ENCODE measurements around the gene ZNF514.

ZNF514 gene

GRCh38 chr2:95143838-95144237 lies 15.8 kb downstream of the ZNF514 start:
- Histone ChIP-seq H3K27me3 (ENCODE audit: control insufficient read depth in 2 of 2, insufficient read depth in 2 of 2, low read length in 2 of 2) (no peaks in the 10 kb centered on the region), H3K4me3 (ENCODE audit: low read length in 2 of 2) (no peak overlapping the region), H3K27ac (ENCODE audit: low read depth in 2 of 2, low read length in 2 of 2) (no peak overlapping the region), H3K36me3 (ENCODE audit: control insufficient read depth in 2 of 2, insufficient read depth in 2 of 2, low read length in 2 of 2) (peaks cover 0 to 5% of the 10 kb centered on the region in 2 donors), H3K9ac (ENCODE audit: low read depth in 1 of 2, low read length in 2 of 2) (no peak overlapping the region), H3K4me1 (ENCODE audit: control insufficient read depth in 2 of 2, insufficient read depth in 2 of 2, low read length in 2 of 2) (no peaks in the 10 kb centered on the region), H3K9me3 (ENCODE audit: control insufficient read depth in 2 of 2, low read length in 2 of 2) (peaks cover 40 to 43% of the 10 kb centered on the region in 2 donors)

- H3K9ac ChIP-seq (ENCODE audit: low read depth in 1 of 2, low read length in 2 of 2): no peak overlapping the region
- no peak overlapping the region for H3K27ac ChIP-seq (ENCODE audit: low read depth in 2 of 2, low read length in 2 of 2)
- H3K27me3 ChIP-seq (ENCODE audit: control insufficient read depth in 2 of 2, insufficient read depth in 2 of 2, low read length in 2 of 2): no peaks in the 10 kb centered on the region
- peaks cover 13% of the 10 kb centered on the region in 2 donors for H3K9me3 ChIP-seq (ENCODE audit: control insufficient read depth in 2 of 2, low read length in 2 of 2)
- H3K4me1 ChIP-seq (ENCODE audit: control insufficient read depth in 2 of 2, insufficient read depth in 2 of 2, low read length in 2 of 2): no peaks in the 10 kb centered on the region
- H3K36me3 ChIP-seq (ENCODE audit: control insufficient read depth in 2 of 2, insufficient read depth in 2 of 2, low read length in 2 of 2): no peaks in the 10 kb centered on the region
- no peak overlapping the region for H3K4me3 ChIP-seq (ENCODE audit: low read length in 2 of 2)
These were observed 20.9 kb downstream of the ZNF514 start for GRCh38 chr2:95138702-95139101.

- Histone ChIP-seq H3K4me3 (ENCODE audit: low read length in 2 of 2) (peak overlapping the region; percentile 99 to 100), H3K27me3 (ENCODE audit: control insufficient read depth in 2 of 2, insufficient read depth in 2 of 2, low read length in 2 of 2) (no peaks in the 10 kb centered on the region), H3K4me1 (ENCODE audit: control insufficient read depth in 2 of 2, insufficient read depth in 2 of 2, low read length in 2 of 2) (peaks cover 7 to 12% of the 10 kb centered on the region in 2 donors), H3K36me3 (ENCODE audit: control insufficient read depth in 2 of 2, insufficient read depth in 2 of 2, low read length in 2 of 2) (no peaks in the 10 kb centered on the region), H3K27ac (ENCODE audit: low read depth in 2 of 2, low read length in 2 of 2) (peak overlapping the region in 1 of 2 donors; percentile 94), H3K9ac (ENCODE audit: low read depth in 1 of 2, low read length in 2 of 2) (peak overlapping the region; percentile 53 to 94), H3K9me3 (ENCODE audit: control insufficient read depth in 2 of 2, low read length in 2 of 2) (no peaks in the 10 kb centered on the region)
These were observed 37.5 kb downstream of the ZNF514 start for GRCh38 chr2:95122197-95122551.

- H3K4me1 ChIP-seq (ENCODE audit: control insufficient read depth in 2 of 2, insufficient read depth in 2 of 2, low read length in 2 of 2): peaks cover 7 to 12% of the 10 kb centered on the region in 2 donors
- peaks cover 0 to 1% of the 10 kb centered on the region in 2 donors for H3K36me3 ChIP-seq (ENCODE audit: control insufficient read depth in 2 of 2, insufficient read depth in 2 of 2, low read length in 2 of 2)
- H3K9ac ChIP-seq (ENCODE audit: low read depth in 1 of 2, low read length in 2 of 2): peak within 1 kb of the TSS; percentile 87 to 94
- H3K27me3 ChIP-seq (ENCODE audit: control insufficient read depth in 2 of 2, insufficient read depth in 2 of 2, low read length in 2 of 2): no peaks in the 10 kb centered on the region
- H3K9me3 ChIP-seq (ENCODE audit: control insufficient read depth in 2 of 2, low read length in 2 of 2): no peaks in the 10 kb centered on the region
- H3K27ac ChIP-seq (ENCODE audit: low read depth in 2 of 2, low read length in 2 of 2): peak within 1 kb of the TSS; percentile 94 to 95
- H3K4me3 ChIP-seq (ENCODE audit: low read length in 2 of 2): peak within 1 kb of the TSS; percentile 99 to 100
These were observed 38.0 kb downstream of the ZNF514 start, which contains the start of gene MRPS5 for GRCh38 chr2:95121407-95122196. Gene MRPS5 (minus strand): TSS chr2:95121808. CDS start chr2:95121791, 17 bp downstream.

- Histone ChIP-seq H3K9ac (ENCODE audit: low read depth in 1 of 2, low read length in 2 of 2) (peak overlapping the region; percentile 87 to 94), H3K27me3 (ENCODE audit: control insufficient read depth in 2 of 2, insufficient read depth in 2 of 2, low read length in 2 of 2) (no peaks in the 10 kb centered on the region), H3K36me3 (ENCODE audit: control insufficient read depth in 2 of 2, insufficient read depth in 2 of 2, low read length in 2 of 2) (peaks cover 2 to 3% of the 10 kb centered on the region in 2 donors), H3K4me3 (ENCODE audit: low read length in 2 of 2) (peak overlapping the region; percentile 99 to 100), H3K27ac (ENCODE audit: low read depth in 2 of 2, low read length in 2 of 2) (peak overlapping the region; percentile 94 to 95), H3K9me3 (ENCODE audit: control insufficient read depth in 2 of 2, low read length in 2 of 2) (no peaks in the 10 kb centered on the region), H3K4me1 (ENCODE audit: control insufficient read depth in 2 of 2, insufficient read depth in 2 of 2, low read length in 2 of 2) (peaks cover 7 to 12% of the 10 kb centered on the region in 2 donors)
These were observed 38.6 kb downstream of the ZNF514 start for GRCh38 chr2:95121093-95121406.

- Histone ChIP-seq H3K36me3 (ENCODE audit: control insufficient read depth in 2 of 2, insufficient read depth in 2 of 2, low read length in 2 of 2) (peaks cover 22 to 31% of the 10 kb centered on the region in 2 donors), H3K9me3 (ENCODE audit: control insufficient read depth in 2 of 2, low read length in 2 of 2) (no peaks in the 10 kb centered on the region), H3K9ac (ENCODE audit: low read depth in 1 of 2, low read length in 2 of 2) (no peak overlapping the region)
These were observed 44.2 kb downstream of the ZNF514 start for GRCh38 chr2:95115418-95115817.

GRCh38 chr2:95113464-95113863 lies 46.2 kb downstream of the ZNF514 start:
- H3K27me3 ChIP-seq (ENCODE audit: control insufficient read depth in 2 of 2, insufficient read depth in 2 of 2, low read length in 2 of 2): no peaks in the 10 kb centered on the region
- H3K9me3 ChIP-seq (ENCODE audit: control insufficient read depth in 2 of 2, low read length in 2 of 2): no peaks in the 10 kb centered on the region
- peaks cover 38 to 42% of the 10 kb centered on the region in 2 donors for H3K36me3 ChIP-seq (ENCODE audit: control insufficient read depth in 2 of 2, insufficient read depth in 2 of 2, low read length in 2 of 2)
- H3K4me1 ChIP-seq (ENCODE audit: control insufficient read depth in 2 of 2, insufficient read depth in 2 of 2, low read length in 2 of 2): no peaks in the 10 kb centered on the region
- H3K9ac ChIP-seq (ENCODE audit: low read depth in 1 of 2, low read length in 2 of 2): no peak overlapping the region
- no peak overlapping the region for H3K27ac ChIP-seq (ENCODE audit: low read depth in 2 of 2, low read length in 2 of 2)
- H3K4me3 ChIP-seq (ENCODE audit: low read length in 2 of 2): no peak overlapping the region

More at GRCh38 chr2:95115418-95115817, 44.2 kb downstream of the ZNF514 start:
- Histone ChIP-seq H3K4me1 (ENCODE audit: control insufficient read depth in 2 of 2, insufficient read depth in 2 of 2, low read length in 2 of 2) (peaks cover under 1 to 7% of the 10 kb centered on the region in 2 donors), H3K4me3 (ENCODE audit: low read length in 2 of 2) (no peak overlapping the region), H3K27me3 (ENCODE audit: control insufficient read depth in 2 of 2, insufficient read depth in 2 of 2, low read length in 2 of 2) (no peaks in the 10 kb centered on the region), H3K27ac (ENCODE audit: low read depth in 2 of 2, low read length in 2 of 2) (no peak overlapping the region)

GRCh38 chr2:95110395-95110794 lies 49.3 kb downstream of the ZNF514 start:
- Histone ChIP-seq H3K4me3 (ENCODE audit: low read length in 2 of 2) (no peak overlapping the region), H3K27me3 (ENCODE audit: control insufficient read depth in 2 of 2, insufficient read depth in 2 of 2, low read length in 2 of 2) (no peaks in the 10 kb centered on the region), H3K4me1 (ENCODE audit: control insufficient read depth in 2 of 2, insufficient read depth in 2 of 2, low read length in 2 of 2) (no peaks in the 10 kb centered on the region), H3K27ac (ENCODE audit: low read depth in 2 of 2, low read length in 2 of 2) (no peak overlapping the region), H3K9me3 (ENCODE audit: control insufficient read depth in 2 of 2, low read length in 2 of 2) (no peaks in the 10 kb centered on the region), H3K36me3 (ENCODE audit: control insufficient read depth in 2 of 2, insufficient read depth in 2 of 2, low read length in 2 of 2) (peaks cover 62 to 66% of the 10 kb centered on the region in 2 donors), H3K9ac (ENCODE audit: low read depth in 1 of 2, low read length in 2 of 2) (no peak overlapping the region)

- H3K27ac ChIP-seq (ENCODE audit: low read depth in 2 of 2, low read length in 2 of 2): no peak overlapping the region
- no peaks in the 10 kb centered on the region for H3K9me3 ChIP-seq (ENCODE audit: control insufficient read depth in 2 of 2, low read length in 2 of 2)
- peaks cover 60 to 72% of the 10 kb centered on the region in 2 donors for H3K36me3 ChIP-seq (ENCODE audit: control insufficient read depth in 2 of 2, insufficient read depth in 2 of 2, low read length in 2 of 2)
- no peaks in the 10 kb centered on the region for H3K27me3 ChIP-seq (ENCODE audit: control insufficient read depth in 2 of 2, insufficient read depth in 2 of 2, low read length in 2 of 2)
- no peak overlapping the region for H3K9ac ChIP-seq (ENCODE audit: low read depth in 1 of 2, low read length in 2 of 2)
- no peak overlapping the region for H3K4me3 ChIP-seq (ENCODE audit: low read length in 2 of 2)
- H3K4me1 ChIP-seq (ENCODE audit: control insufficient read depth in 2 of 2, insufficient read depth in 2 of 2, low read length in 2 of 2): no peaks in the 10 kb centered on the region
These were observed 50.4 kb downstream of the ZNF514 start for GRCh38 chr2:95109260-95109659.

GRCh38 chr2:95106081-95106480 lies 53.6 kb downstream of the ZNF514 start:
- Histone ChIP-seq H3K9me3 (ENCODE audit: control insufficient read depth in 2 of 2, low read length in 2 of 2) (no peaks in the 10 kb centered on the region), H3K4me3 (ENCODE audit: low read length in 2 of 2) (no peak overlapping the region), H3K27ac (ENCODE audit: low read depth in 2 of 2, low read length in 2 of 2) (no peak overlapping the region), H3K9ac (ENCODE audit: low read depth in 1 of 2, low read length in 2 of 2) (no peak overlapping the region), H3K4me1 (ENCODE audit: control insufficient read depth in 2 of 2, insufficient read depth in 2 of 2, low read length in 2 of 2) (no peaks in the 10 kb centered on the region), H3K27me3 (ENCODE audit: control insufficient read depth in 2 of 2, insufficient read depth in 2 of 2, low read length in 2 of 2) (no peaks in the 10 kb centered on the region), H3K36me3 (ENCODE audit: control insufficient read depth in 2 of 2, insufficient read depth in 2 of 2, low read length in 2 of 2) (peaks cover 55 to 84% of the 10 kb centered on the region in 2 donors)
